Measurements from ENCODE around the gene FOXK1.

FOXK1 gene

GRCh38 chr7:4712281-4713182 lies 30.4 kb downstream of the FOXK1 start:
- Histone ChIP-seq H3K27ac (ENCODE audit: extremely low read depth, low read depth, low read length) (peak overlapping the region; percentile 39; the same call in 1 of the 2 replicates), H3K4me1 (ENCODE audit: control insufficient read depth, insufficient read depth, low read length) (no peaks in the 10 kb centered on the region), H3K36me3 (ENCODE audit: control insufficient read depth in 2 of 2, insufficient read depth in 1 of 2, low read length in 2 of 2) (peaks cover 0 to 12% of the 10 kb centered on the region in 2 experiments; a peak in 2 of 3 replicates), H3K9me3 (ENCODE audit: control insufficient read depth, insufficient read depth, low read depth, low read length) (no peaks in the 10 kb centered on the region), H3K4me3 (ENCODE audit: low read depth, low read length) (no peak overlapping the region)
- POLR2A ChIA-PET, result no interaction called here
- CTCF ChIA-PET, result interaction anchor here (0.6 to 0.8 kb wide), 2 partner anchors 26 to 229 kb away, joined by 3 to 6 read pairs; no protein-coding TSS in a partner anchor
- TF ChIP-seq ZNF121 (tag by site-specific recombination; IDR thresholded peaks at IDR 0.05), result no peak
- no peak for TF ChIP-seq ZNF19 (tag by site-specific recombination; IDR thresholded peaks at IDR 0.05; ENCODE audit: low read depth)
- no peak for TF ChIP-seq ZNF324 (tag by site-specific recombination; IDR thresholded peaks at IDR 0.05)
- TF ChIP-seq ZSCAN23 (tag by site-specific recombination; IDR thresholded peaks at IDR 0.05), result no peak
- TF ChIP-seq ZNF529 (tag by site-specific recombination; IDR thresholded peaks at IDR 0.05; ENCODE audit: insufficient replicate concordance), result no peak
- no peak for TF ChIP-seq ZNF701 (tag by site-specific recombination; IDR thresholded peaks at IDR 0.05)
- TF ChIP-seq ZXDB (tag by site-specific recombination; IDR thresholded peaks at IDR 0.05), result no peak
- no peak for TF ChIP-seq KLF16 (tag by site-specific recombination; IDR thresholded peaks at IDR 0.05)
- TF ChIP-seq HOXC10 (CRISPR knock-in tag; IDR thresholded peaks at IDR 0.05), result no peak
- TF ChIP-seq ZNF473 (tag by site-specific recombination; IDR thresholded peaks at IDR 0.05), result no peak
- no peak for TF ChIP-seq ZBTB7A (tag by site-specific recombination; IDR thresholded peaks at IDR 0.05; ENCODE audit: low read depth)
- no peak for TF ChIP-seq ZBTB17 (tag by site-specific recombination; IDR thresholded peaks at IDR 0.05)
- TF ChIP-seq ATF2 (tag by site-specific recombination; IDR thresholded peaks at IDR 0.05; ENCODE audit: low read depth), result peak; percentile 49; the same call in 1 of the 2 replicates
- no peak for TF ChIP-seq ZNF280C (tag by site-specific recombination; IDR thresholded peaks at IDR 0.05)
- TF ChIP-seq ZNF112 (tag by site-specific recombination; IDR thresholded peaks at IDR 0.05), result no peak
- TF ChIP-seq ZNF239 (tag by site-specific recombination; IDR thresholded peaks at IDR 0.05), result no peak
- no peak for TF ChIP-seq MEIS1 (CRISPR knock-in tag; IDR thresholded peaks at IDR 0.05; ENCODE audit: borderline replicate concordance)
- 0 out of 2 replicates have a peak, but pooled peaks have one; percentile 26 for TF ChIP-seq FEZF1 (tag by site-specific recombination; IDR thresholded peaks at IDR 0.05)
- TF ChIP-seq ZNF214 (tag by site-specific recombination; IDR thresholded peaks at IDR 0.05; ENCODE audit: borderline replicate concordance), result no peak
- no peak for TF ChIP-seq ZNF449 (tag by site-specific recombination; IDR thresholded peaks at IDR 0.05)
- TF ChIP-seq ZNF776 (tag by site-specific recombination; IDR thresholded peaks at IDR 0.05; ENCODE audit: borderline replicate concordance), result no peak
- no peak for TF ChIP-seq ZNF791 (tag by site-specific recombination; IDR thresholded peaks at IDR 0.05)
- no peak for TF ChIP-seq ZNF169 (tag by site-specific recombination; IDR thresholded peaks at IDR 0.05)
- TF ChIP-seq SP7 (tag by site-specific recombination; IDR thresholded peaks at IDR 0.05), result no peak
- TF ChIP-seq ZNF362 (tag by site-specific recombination; IDR thresholded peaks at IDR 0.05), result no peak
- TF ChIP-seq ZNF146 (tag by site-specific recombination; IDR thresholded peaks at IDR 0.05), result no peak
- TF ChIP-seq PRDM6 (tag by site-specific recombination; IDR thresholded peaks at IDR 0.05), result peak; percentile 50
- no peak for TF ChIP-seq ZNF639 (tag by site-specific recombination; IDR thresholded peaks at IDR 0.05)
- peak; percentile 25; the same call in 1 of the 2 replicates for TF ChIP-seq ZNF600 (tag by site-specific recombination; IDR thresholded peaks at IDR 0.05)
